RCC 7860 (cell line): ENCODE results near the gene RITA1.
"Not testable (repeated sequence)": the region's sequence is repeated elsewhere in the genome, so short reads cannot be mapped to it uniquely, and the experiment has no call there.

Source experiments
- DNase-seq: peaks from one replicate; pipeline ENCODE4 v3.0.0-alpha.2; 2015; ENCODE audit warnings: low spot score
- FAIRE-seq: peaks from 2 replicates; lab custom pipeline; 2012; peaks lifted over from hg19 to GRCh38; lab: Jason Lieb, UNC

Gene RITA1

GRCh38 chr12:113185180-113186032 lies at the start of gene RITA1, which contains the start of gene DDX54:
TSS of gene RITA1 (plus strand) at chr12:113185721. CDS start at chr12:113186747, 1,026 bp downstream.
TSS of gene DDX54 (minus strand) at chr12:113185478. CDS start at chr12:113185451, 27 bp downstream.
- DNase-seq = peak; percentile 55
- FAIRE-seq = no peak

GRCh38 chr12:113136128-113136989 lies 49.2 kb upstream of the RITA1 start:
- FAIRE-seq (no peak), DNase-seq (peak; percentile 17)

- FAIRE-seq (no peak), DNase-seq (no peak)
Observed at GRCh38 chr12:113136990-113137511, 48.5 kb upstream of the RITA1 start.

- FAIRE-seq = no peak
- DNase-seq = no peak
Observed at GRCh38 chr12:113137861-113138783, 47.4 kb upstream of the RITA1 start.

GRCh38 chr12:113138826-113139225 lies 46.7 kb upstream of the RITA1 start:
- peak; percentile 85 for FAIRE-seq
- DNase-seq = peak; percentile 70

- FAIRE-seq = no peak
- DNase-seq = no peak
Observed at GRCh38 chr12:113140706-113141105, 44.8 kb upstream of the RITA1 start.

- FAIRE-seq, DNase-seq: not testable (repeated sequence)
Observed at GRCh38 chr12:113141716-113142115, 43.8 kb upstream of the RITA1 start.

GRCh38 chr12:113142173-113142885 lies 43.2 kb upstream of the RITA1 start:
- FAIRE-seq (no peak), DNase-seq (no peak)

GRCh38 chr12:113142886-113143332 lies 42.6 kb upstream of the RITA1 start:
- DNase-seq (no peak), FAIRE-seq (no peak)

- no peak for FAIRE-seq
- no peak for DNase-seq
Observed at GRCh38 chr12:113143959-113144358, 41.6 kb upstream of the RITA1 start.

GRCh38 chr12:113144806-113145205 lies 40.7 kb upstream of the RITA1 start:
- FAIRE-seq (no peak), DNase-seq (no peak)

GRCh38 chr12:113145720-113146551 lies 39.6 kb upstream of the RITA1 start:
- DNase-seq (no peak), FAIRE-seq (no peak)

- no peak for FAIRE-seq
- no peak for DNase-seq
Observed at GRCh38 chr12:113146999-113147398, 38.5 kb upstream of the RITA1 start.

- DNase-seq (peak; percentile 79), FAIRE-seq (no peak)
Observed at GRCh38 chr12:113149361-113150150, 36.0 kb upstream of the RITA1 start, which contains the start of gene CFAP73. TSS of gene CFAP73 (plus strand) at chr12:113149724. CDS start at chr12:113149858, 134 bp downstream.

GRCh38 chr12:113151655-113152054 lies 33.9 kb upstream of the RITA1 start:
- DNase-seq (no peak), FAIRE-seq (no peak)

- DNase-seq (no peak), FAIRE-seq (no peak)
Observed at GRCh38 chr12:113152196-113152834, 33.2 kb upstream of the RITA1 start.
